ENCODE data around the gene MYRF.

Gene MYRF

GRCh38 chr11:61784506-61784805 is 32.0 kb downstream of the MYRF start:
- TF ChIP-seq POLR2A (IDR thresholded peaks at IDR 0.05; ENCODE audit: low read depth, low read length) = no peak
- FAIRE-seq = no peak
- DNase-seq (ENCODE audit: insufficient read length, low spot score) = no peak

- FAIRE-seq (no peak), DNase-seq (ENCODE audit: insufficient read length, low spot score) (no peak)
- no peak for TF ChIP-seq POLR2A (IDR thresholded peaks at IDR 0.05; ENCODE audit: low read depth, low read length)
Observed at GRCh38 chr11:61785837-61786402, 33.5 kb downstream of the MYRF start.

- no peak for TF ChIP-seq POLR2A (IDR thresholded peaks at IDR 0.05; ENCODE audit: low read depth, low read length)
- FAIRE-seq (no peak), DNase-seq (ENCODE audit: insufficient read length, low spot score) (peak; percentile 54)
Observed at GRCh38 chr11:61787928-61788491, 35.6 kb downstream of the MYRF start.

GRCh38 chr11:61791737-61792309 is 39.4 kb downstream of the MYRF start:
- no peak for FAIRE-seq

GRCh38 chr11:61792310-61793082 is 40.1 kb downstream of the MYRF start, which contains the start of the genes FEN1 and TMEM258:
Gene FEN1 (plus strand): TSS chr11:61792911. CDS start chr11:61795362, 2,451 bp downstream.
Gene TMEM258 (minus strand): TSS chr11:61792599. CDS start chr11:61792558, 41 bp downstream.
- TF ChIP-seq POLR2A (IDR thresholded peaks at IDR 0.05; ENCODE audit: low read depth, low read length) = peak; percentile 76
- peak; percentile 84 for DNase-seq (ENCODE audit: insufficient read length, low spot score)
- no peak for FAIRE-seq

More at GRCh38 chr11:61791737-61792309, 39.4 kb downstream of the MYRF start:
- DNase-seq (ENCODE audit: insufficient read length, low spot score) = peak; percentile 66
- 0 out of 2 replicates have a peak, but pooled peaks have one; percentile 27 for TF ChIP-seq POLR2A (IDR thresholded peaks at IDR 0.05; ENCODE audit: low read depth, low read length)

DNA sequence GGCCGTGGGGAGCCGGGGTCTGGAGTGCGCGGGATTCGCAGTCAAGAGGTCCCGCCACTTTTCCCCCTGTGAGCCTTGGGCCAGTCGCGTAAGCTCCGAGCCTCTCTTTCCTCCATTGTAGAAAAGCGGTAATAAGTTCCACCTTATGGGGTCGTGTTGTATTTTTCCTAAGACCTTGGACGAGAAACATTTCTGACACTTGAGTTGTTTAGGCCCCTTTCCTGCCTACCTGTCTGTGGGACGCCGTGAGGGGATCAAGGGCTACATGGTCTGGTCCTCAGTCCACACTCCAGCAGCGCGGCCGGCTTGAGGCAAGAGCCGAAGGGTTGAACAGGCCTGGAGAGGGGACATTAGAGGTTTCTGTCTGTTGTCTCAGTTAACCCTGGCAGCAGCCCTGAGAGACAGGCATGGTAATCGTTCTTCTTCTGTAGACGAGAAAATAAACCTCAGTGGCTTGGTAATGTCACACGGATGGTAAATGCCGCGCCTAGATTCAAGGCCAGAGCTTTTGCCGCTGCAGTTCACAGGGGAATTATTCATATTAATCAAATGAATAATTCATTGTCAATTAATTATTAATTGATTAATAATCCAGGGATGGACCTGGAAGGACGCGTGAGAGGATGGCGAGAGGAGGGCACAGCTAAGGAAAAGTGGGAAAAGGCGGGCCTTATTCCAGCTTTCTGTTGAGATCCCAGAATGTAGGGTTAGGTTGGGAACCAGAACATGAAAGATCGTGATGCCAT is 40.8 kb downstream of the MYRF start:
- no peak for TF ChIP-seq POLR2A (IDR thresholded peaks at IDR 0.05; ENCODE audit: low read depth, low read length)
- DNase-seq (ENCODE audit: insufficient read length, low spot score) (no peak), FAIRE-seq (no peak)

- TF ChIP-seq POLR2A (IDR thresholded peaks at IDR 0.05; ENCODE audit: low read depth, low read length) = no peak
- FAIRE-seq (no peak), DNase-seq (ENCODE audit: insufficient read length, low spot score) (no peak)
Observed at GRCh38 chr11:61793829-61794204, 41.4 kb downstream of the MYRF start.

DNA sequence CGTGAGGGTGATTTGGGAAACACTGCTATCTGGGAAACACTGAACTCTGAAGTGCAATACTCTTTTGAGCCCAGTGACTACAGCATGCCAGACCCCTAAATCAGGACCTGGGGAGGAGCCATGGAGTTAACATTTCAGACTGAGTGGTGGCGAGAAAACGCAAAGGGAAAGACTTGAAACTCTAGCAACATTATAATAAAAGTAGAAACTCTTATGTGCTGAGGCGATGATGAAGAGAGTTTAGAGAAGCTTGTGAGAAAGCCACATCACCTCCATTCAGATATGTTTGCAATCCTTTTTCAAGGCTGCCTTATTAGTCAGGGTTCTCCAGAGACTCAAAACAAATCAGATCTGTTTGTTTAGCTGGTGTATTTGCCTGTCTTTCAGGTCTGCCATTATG is 42.1 kb downstream of the MYRF start:
- no peak for TF ChIP-seq POLR2A (IDR thresholded peaks at IDR 0.05; ENCODE audit: low read depth, low read length)
- FAIRE-seq (no peak), DNase-seq (ENCODE audit: insufficient read length, low spot score) (no peak)

DNA sequence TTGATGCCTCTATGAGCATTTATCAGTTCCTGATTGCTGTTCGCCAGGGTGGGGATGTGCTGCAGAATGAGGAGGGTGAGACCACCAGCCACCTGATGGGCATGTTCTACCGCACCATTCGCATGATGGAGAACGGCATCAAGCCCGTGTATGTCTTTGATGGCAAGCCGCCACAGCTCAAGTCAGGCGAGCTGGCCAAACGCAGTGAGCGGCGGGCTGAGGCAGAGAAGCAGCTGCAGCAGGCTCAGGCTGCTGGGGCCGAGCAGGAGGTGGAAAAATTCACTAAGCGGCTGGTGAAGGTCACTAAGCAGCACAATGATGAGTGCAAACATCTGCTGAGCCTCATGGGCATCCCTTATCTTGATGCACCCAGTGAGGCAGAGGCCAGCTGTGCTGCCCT is 43.0 kb downstream of the MYRF start:
- DNase-seq (ENCODE audit: insufficient read length, low spot score) (no peak), FAIRE-seq (no peak)
- no peak for TF ChIP-seq POLR2A (IDR thresholded peaks at IDR 0.05; ENCODE audit: low read depth, low read length)

GRCh38 chr11:61795876-61796526 is 43.6 kb downstream of the MYRF start:
- DNase-seq (ENCODE audit: insufficient read length, low spot score) = no peak
- no peak for TF ChIP-seq POLR2A (IDR thresholded peaks at IDR 0.05; ENCODE audit: low read depth, low read length)
- FAIRE-seq = no peak

- no peak for TF ChIP-seq POLR2A (IDR thresholded peaks at IDR 0.05; ENCODE audit: low read depth, low read length)
- DNase-seq (ENCODE audit: insufficient read length, low spot score) = no peak
- FAIRE-seq = no peak
Observed at GRCh38 chr11:61797263-61797944, 45.0 kb downstream of the MYRF start.

- FAIRE-seq (no peak), DNase-seq (ENCODE audit: insufficient read length, low spot score) (no peak)
- no peak for TF ChIP-seq POLR2A (IDR thresholded peaks at IDR 0.05; ENCODE audit: low read depth, low read length)
Observed at GRCh38 chr11:61799665-61800284, 47.3 kb downstream of the MYRF start.
